Left lobe of liver (tissue), 2 donors: ENCODE results near the gene IGF1. TPM values are rescaled to one million over a fixed set of nuclear protein-coding genes. Genes with fewer than 3 reads are reported as not detected.
A peak's percentile ranks its signal among the peaks of the same experiment; 100 is the strongest.

ENCODE experiments used
- ATAC-seq: fragments of 200-7000 bp; cut with Tn5 transposase; one replicate; pipeline ENCODE4 v1.9.1; 2020; ENCODE audit warnings: mild to moderate bottlenecking, moderate library complexity
- DNase-seq: peaks from one replicate; pipeline ENCODE4 v3.0.0-alpha.2; 2020; ENCODE audit warnings: low spot score
- total RNA-seq: library from RNA; stranded (reverse); gene quantifications from one replicate; pipeline ENCODE4 v1.2.1, GENCODE V29; 2021
- donor health status: DM: no; HTN: no; CAD: no; lungs with moderate emphysema.
- donor health status: DM: no; HTN: yes; CAD: no.

Gene IGF1
- total RNA-seq, 1 donor from 2014 or later: 37.3 TPM

- DNase-seq: no peak
- ATAC-seq: no peak
These were observed 47.1 kb downstream of the IGF1 start for GRCh38 chr12:102433304-102433703.

- DNase-seq (no peak), ATAC-seq (no peak)
These were observed 49.7 kb downstream of the IGF1 start for GRCh38 chr12:102430661-102431060.

GRCh38 chr12:102429211-102430154 lies 50.9 kb downstream of the IGF1 start:
- ATAC-seq: no peak

DNA sequence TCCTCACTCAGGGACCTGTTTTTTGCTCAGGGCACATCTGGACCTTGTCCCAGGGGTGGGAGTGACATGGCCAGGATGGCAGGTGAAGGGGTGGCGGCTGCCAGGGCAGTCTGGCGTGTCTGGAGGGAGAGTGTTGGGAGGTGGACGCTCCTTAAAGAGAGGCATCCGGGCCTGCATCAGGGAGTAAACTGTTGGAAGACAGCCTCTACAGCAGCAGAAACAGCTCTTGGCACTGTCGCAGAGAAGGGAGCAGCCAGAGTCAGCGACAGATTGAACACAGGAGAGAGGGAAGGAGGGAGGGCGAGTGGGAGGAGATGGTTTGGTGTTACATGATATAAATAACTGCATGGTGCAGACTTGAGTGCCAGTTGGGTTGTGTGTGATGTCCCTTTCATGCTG lies 52.8 kb downstream of the IGF1 start:
- ATAC-seq: peak; percentile 31
- peak; percentile 47 for DNase-seq

More at GRCh38 chr12:102429211-102430154, 50.9 kb downstream of the IGF1 start:
- DNase-seq: no peak

- ATAC-seq (peak; percentile 19), DNase-seq (no peak)
These were observed 53.5 kb downstream of the IGF1 start for GRCh38 chr12:102426599-102427542.

DNA sequence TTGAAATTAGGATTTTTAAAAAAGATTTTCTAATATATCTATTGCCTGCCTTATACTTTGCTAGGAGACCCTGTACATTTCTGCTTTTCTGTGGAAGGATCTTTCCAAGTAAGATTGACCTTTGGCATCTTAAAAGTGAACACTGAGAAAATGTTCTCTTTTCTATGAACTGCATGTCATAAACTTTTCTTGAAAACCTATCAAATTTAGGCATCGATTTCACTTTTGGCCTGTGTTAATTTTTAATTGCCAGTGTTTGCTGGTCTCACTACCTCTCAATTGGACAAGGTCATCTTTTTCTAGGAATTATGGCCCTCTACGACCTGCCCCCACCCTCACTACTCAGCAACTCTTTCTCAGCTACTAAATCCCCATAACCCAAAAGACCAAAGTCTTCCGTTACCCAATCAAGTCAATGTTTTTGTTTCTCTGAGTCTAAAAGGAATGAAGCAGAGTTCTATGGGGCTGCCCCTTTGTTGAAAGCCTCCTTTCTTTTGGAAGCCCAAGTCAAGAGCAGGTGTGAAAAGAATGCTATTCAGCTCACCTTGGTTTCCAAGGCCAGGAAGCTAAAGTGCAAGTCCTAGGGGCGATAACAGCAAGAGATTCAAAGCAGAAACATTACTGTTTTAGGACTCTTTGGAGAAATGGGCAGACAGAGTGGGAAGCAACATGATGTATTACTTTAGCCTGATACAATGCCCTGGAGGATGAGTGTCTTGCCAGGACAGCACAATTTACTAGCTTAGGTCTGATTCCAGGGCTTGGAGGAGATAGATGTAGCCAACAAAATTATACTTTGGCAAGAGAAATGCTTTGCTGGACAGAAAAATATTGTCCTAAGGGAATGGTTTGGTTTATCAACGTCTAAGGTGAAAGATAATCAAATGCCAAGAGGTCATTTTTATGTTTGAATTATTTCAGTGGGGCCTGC lies 55.0 kb downstream of the IGF1 start:
- peak; percentile 65 for DNase-seq
- peak; percentile 81 for ATAC-seq

GRCh38 chr12:102423462-102423861 lies 56.9 kb downstream of the IGF1 start:
- ATAC-seq (no peak), DNase-seq (no peak)

DNA sequence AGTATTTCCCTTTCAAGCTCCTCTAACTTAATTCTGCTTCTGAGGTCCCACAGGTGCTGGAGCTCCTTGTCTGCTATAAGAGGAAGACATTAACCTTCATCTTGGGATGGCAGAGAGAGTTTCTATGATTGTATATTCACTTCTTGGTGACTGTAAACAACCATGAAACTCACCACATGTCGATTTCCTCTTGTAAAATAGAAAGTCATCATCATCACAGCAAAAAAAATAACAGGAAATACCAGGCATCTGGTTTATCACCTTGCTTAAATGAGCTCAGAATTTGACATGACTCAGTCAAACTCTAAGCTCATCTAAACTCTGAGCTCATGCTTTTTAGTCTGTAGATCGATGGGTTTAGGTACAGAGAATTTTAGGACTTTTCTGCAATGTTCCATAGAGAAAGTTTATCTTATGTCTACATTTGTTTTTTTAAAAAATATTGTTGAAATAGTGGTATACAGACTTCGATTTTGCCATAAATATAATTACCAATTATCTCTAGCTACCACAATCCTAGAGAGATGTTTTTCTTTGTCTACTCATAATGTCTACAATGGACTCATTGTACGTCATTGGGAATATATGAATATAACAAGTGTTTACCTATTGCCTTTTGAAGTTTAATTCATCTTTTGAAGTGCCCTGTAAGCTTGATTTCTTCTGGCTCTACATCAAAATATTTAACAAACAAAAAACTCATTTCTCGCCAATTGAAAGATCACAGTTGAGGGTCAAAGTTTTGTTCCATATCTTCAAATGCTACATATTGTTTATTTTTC lies 58.4 kb downstream of the IGF1 start:
- no peak for ATAC-seq
- DNase-seq: no peak

DNA sequence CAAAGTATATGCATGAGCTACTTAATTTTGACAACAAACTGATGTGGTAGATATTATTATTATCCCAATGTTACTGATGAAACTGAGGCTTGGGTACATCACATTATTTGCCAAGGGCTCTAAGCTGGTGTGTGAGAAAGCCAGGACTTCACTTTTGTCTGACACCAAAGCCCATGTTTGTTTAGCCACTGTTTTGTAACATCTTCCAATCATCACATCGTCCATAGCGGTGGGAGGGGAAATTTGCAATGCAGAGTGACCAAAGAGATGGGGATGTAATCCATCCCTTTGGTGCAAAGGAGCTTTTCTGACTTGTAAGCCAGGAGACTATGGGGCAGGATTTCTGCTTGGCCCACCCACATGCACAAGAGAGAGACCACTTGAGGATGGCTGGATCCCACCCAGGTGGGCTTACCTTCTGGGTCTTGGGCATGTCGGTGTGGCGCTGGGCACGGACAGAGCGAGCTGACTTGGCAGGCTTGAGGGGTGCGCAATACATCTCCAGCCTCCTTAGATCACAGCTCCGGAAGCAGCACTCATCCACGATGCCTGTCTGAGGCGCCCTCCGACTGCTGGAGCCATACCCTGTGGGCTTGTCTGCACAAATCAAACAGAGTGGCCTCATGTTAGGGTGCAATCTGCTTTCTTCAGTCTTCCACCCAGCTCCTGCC lies 61.1 kb downstream of the IGF1 start:
- ATAC-seq (peak; percentile 21), DNase-seq (no peak)

DNA sequence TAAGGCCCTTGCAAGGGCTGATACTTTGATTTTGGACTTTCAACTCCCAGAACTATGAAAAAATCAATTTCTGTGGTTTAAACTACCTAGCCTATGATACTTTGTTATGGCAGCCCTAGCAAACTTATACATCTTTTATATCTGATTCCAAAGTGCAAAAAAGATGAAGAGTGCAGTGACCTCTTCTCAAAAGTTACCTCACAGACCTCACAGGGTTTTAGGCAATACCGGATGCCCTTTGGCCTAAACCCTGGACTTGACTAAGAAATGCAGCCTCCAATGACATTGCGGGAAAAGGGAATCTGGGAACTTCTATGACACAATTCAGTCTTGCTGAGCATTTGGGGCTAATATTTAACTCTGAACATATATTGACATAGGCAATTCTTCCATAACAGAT lies 63.3 kb downstream of the IGF1 start:
- DNase-seq: peak; percentile 85
- peak; percentile 63 for ATAC-seq

DNA sequence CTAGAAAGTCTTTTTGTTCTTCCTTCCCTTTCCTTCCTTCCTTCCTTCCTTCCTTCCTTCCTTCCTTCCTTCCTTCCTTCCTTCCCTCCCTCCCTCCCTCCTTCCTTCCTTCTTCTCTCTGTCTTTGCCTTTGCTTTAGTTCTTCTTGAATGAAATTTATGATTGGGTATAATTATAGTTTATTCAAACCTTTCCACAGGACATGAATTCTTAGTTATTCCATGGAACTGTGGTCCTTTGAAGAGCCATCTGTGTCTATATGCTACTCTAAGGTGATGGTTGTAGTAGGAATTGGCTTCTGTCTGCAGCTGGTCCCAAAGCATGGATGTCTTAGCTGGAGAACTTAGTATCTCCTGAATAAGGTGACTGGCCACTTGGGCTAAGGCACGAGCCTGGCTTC lies 64.8 kb downstream of the IGF1 start:
- no peak for ATAC-seq
- DNase-seq: no peak

DNA sequence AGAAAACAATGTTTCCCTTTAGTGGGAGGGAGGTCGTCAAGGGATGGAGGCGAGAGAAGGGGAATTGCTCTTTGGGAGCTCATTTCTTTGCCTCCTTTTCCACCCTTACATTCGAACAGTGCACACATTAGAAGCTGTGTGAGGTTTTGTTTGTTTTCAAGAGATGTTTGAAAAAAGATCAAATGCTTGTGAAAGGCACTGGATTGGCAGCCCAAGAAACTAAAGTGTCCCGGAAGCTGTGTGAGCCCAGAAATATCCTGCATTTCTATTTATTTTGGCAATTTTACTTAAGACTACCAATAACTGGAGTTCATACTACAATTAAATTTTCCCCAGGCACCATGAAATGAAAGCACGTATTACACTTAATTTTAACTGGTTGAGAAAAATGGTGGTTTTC lies 67.0 kb downstream of the IGF1 start:
- ATAC-seq (peak; percentile 77), DNase-seq (peak; percentile 60)

DNA sequence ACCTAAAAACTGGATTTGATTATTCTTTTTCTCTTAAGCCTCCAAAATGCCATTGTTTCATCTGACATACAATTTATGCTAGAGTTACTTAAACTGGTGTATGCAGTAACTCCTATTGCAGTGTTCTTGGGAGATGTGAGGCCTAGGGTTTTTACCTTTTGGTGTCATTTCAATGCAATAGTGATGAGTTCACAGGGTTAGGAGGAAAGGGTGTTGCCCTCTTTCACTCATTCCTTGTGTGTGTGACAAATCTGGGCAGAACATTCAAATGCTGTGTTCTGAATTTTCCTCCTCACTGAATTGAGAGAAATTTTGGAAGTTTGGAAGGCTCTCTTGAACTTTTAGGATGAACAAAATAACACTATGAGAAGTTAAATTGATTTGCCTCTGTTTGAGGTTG lies 69.9 kb downstream of the IGF1 start:
- no peak for DNase-seq
- ATAC-seq: no peak

DNA sequence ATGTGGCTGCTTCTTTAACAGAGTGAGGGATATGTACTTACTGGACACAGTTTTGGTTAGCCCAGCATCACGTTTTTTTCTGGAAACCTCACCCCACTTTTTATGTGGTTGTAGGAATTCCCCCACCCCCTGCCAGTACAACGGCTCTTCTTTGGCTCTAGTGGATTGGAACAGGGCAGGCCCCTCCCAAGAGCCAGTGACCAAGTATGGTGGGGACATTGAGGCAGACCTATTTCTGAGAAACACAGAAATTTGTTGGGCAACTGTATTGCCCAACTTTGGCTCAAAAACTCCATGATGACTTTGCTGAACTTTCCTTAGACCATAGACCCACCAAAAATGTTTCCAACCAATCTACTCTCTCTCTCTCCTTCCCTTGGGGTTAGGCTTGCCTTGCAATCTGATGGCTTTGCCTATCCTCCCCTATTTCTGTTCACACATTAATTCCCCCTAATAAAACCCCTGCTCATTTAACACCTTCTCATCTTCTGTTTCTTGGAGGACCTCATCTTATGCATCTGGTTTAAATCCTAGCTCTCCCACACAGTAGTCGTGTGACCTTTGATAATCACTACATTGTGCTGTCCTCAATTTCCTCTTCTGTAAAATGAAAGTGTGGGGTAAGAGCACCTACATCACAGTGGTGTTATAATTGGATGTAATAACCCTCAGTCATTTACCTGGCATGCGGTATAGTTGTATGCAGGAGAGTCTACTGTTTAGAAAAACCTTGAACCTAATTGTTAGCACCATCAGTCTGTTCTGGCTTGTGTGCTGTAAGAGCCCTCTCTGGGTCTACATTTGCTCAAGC lies 71.7 kb downstream of the IGF1 start:
- no peak for DNase-seq
- no peak for ATAC-seq

DNA sequence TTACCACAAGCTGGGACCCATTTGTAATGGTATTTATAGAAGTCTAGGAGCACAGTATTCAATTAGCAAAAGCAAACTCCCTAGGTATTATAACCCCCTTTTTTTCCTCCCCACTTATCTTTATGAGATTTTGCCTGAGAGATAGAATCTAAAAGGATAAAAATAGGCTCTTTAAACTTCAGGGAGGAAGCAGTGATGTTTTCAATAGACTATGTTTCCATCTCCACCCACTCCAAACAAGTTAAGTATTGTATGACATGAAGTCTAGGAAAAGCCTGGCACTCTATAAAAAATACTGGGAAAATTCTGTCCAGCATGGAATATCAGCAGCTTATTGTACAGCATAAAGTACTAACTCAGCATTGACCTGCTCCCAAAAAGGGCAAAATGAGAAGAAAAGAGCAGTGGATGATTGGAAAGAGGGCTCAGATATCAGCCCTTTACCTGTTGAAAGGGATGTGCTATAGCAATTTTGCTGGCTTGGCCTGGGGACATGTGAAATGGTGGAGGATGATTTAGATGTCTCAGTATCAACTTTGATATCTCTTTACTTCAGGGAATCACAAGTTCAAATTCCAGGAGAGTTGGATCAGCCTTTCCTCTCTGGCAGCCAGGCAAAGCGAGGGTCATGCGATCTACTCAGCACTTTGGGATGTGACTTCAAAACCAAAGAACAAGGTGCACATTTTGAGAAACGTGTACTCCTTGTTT lies 72.4 kb downstream of the IGF1 start:
- DNase-seq (peak; percentile 59), ATAC-seq (peak; percentile 69)

DNA sequence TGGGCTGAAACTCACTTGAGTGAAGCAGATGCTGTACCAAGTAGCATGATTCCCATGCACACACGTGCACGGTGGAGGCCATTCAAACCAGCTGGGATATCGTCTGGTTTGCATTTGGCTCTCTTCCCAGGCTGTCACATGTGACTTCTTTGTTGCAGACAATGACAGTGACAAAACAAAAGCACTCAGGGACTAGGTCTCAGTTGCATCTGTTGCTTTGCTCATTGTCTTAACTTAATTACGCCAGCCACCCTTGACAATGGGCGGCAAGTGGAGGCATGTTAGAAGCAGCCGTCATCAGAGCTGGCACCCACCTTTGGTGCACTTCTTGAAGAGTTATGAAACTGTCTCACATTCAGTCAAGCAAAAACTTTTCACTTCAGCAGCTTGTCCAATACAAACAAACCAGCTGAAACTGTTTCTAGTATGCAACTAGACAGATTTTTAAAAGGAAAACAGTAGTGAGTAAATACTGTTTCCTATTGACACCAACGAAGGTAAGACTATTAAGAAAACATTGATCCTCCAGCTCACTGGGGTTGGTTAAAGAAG lies 74.3 kb downstream of the IGF1 start:
- peak; percentile 65 for ATAC-seq
- peak; percentile 62 for DNase-seq

DNA sequence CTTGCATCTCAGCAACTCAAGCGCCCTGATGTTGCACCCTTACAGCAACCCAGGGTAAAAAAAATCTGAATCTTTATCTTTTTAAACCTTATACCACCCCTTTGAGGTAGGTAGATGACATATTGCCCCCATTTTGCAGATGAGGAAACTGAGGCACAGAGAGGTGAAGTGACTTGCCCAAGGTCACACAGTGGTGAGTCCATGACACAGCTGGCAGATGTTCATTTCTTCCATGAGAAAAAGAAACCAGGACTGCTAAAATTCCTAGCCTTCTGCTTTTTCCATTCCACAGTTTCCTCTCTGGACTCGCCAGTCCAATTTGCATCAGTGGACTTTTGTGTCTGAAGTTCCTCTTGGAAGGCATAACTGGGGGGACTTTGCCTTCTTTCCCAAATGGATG lies 79.3 kb downstream of the IGF1 start:
- DNase-seq: no peak
- ATAC-seq: no peak
